GM23338 (cell line): ENCODE data around the gene GAN. TPM values are rescaled to one million over a fixed set of nuclear protein-coding genes. Genes with fewer than 3 reads are reported as not detected.

ENCODE experiments used
- ATAC-seq: fragments of 200-7000 bp; cut with Tn5 transposase; 3 replicates; pipeline ENCODE4 v1.9.1; 2020
- DNase-seq: peaks from one replicate; pipeline ENCODE4 v3.0.0-alpha.2; 2015; ENCODE audit warnings: low spot score
- H2AFZ ChIP-seq: fragments of 200-600 bp; sonication (generic); 2 replicates; pipeline ENCODE4 v1.8.0; 2016; ENCODE audit warnings: antibody characterized with exemption, mild to moderate bottlenecking, moderate library complexity
- H3F3A ChIP-seq: fragments of 200-600 bp; sonication (generic); replicated peaks from 2 replicates; pipeline ENCODE4 v1.8.0; 2017; ENCODE audit warnings: antibody characterized with exemption, mixed run types, low read depth
- H3K27ac ChIP-seq: fragments of 200-600 bp; sonication (generic); 2 replicates; pipeline ENCODE4 v1.6.1; 2016; ENCODE audit warnings: low read depth
- H3K27me3 ChIP-seq: fragments of 200-600 bp; sonication (generic); 2 replicates; pipeline ENCODE4 v1.8.0; 2016; ENCODE audit warnings: mild to moderate bottlenecking, mixed run types, moderate library complexity; ENCODE audit not compliant: insufficient read depth
- H3K36me3 ChIP-seq: fragments of 200-600 bp; sonication (generic); 2 replicates; pipeline ENCODE4 v1.8.0; 2016; ENCODE audit warnings: mild to moderate bottlenecking; ENCODE audit not compliant: insufficient read depth
- H3K4me1 ChIP-seq: fragments of 200-600 bp; sonication (generic); 2 replicates; pipeline ENCODE4 v1.8.0; 2016; ENCODE audit warnings: mild to moderate bottlenecking, moderate library complexity; ENCODE audit not compliant: insufficient read depth
- H3K4me2 ChIP-seq: fragments of 200-600 bp; sonication (generic); 2 replicates; pipeline ENCODE4 v1.7.1; 2017; ENCODE audit warnings: mixed run types
- H3K4me3 ChIP-seq: fragments of 200-600 bp; sonication (generic); 2 replicates; pipeline ENCODE4 v1.6.1; 2016; ENCODE audit warnings: mixed run types
- H3K79me2 ChIP-seq: fragments of 200-600 bp; sonication (generic); replicated peaks from 2 replicates; pipeline ENCODE4 v1.8.0; 2017; ENCODE audit warnings: mild to moderate bottlenecking; ENCODE audit not compliant: insufficient read depth
- H3K9me2 ChIP-seq: fragments of 200-600 bp; sonication (generic); 2 replicates; pipeline ENCODE4 v1.8.0; 2017; ENCODE audit not compliant: insufficient read depth
- H4K20me1 ChIP-seq: fragments of 200-600 bp; sonication (generic); replicated peaks from 2 replicates; pipeline ENCODE4 v1.8.0; 2017; ENCODE audit warnings: mild to moderate bottlenecking; ENCODE audit not compliant: insufficient read depth
- H3K27ac Mint-ChIP-seq: 2 replicates; pipeline ENCODE4 v1.8.0; 2020; ENCODE audit warnings: inconsistent platforms, mild to moderate bottlenecking, moderate library complexity, mixed read lengths
- H3K27me3 Mint-ChIP-seq: 3 replicates; pipeline ENCODE4 v1.8.0; 2022; ENCODE audit warnings: low read depth, mild to moderate bottlenecking, moderate library complexity, mixed read lengths, inconsistent platforms; ENCODE audit not compliant: insufficient read depth, poor library complexity
- H3K36me3 Mint-ChIP-seq: 3 replicates; pipeline ENCODE4 v1.8.0; 2021; ENCODE audit warnings: low read depth, mild to moderate bottlenecking, inconsistent platforms, moderate library complexity, mixed read lengths
- H3K4me1 Mint-ChIP-seq: 3 replicates; pipeline ENCODE4 v1.8.0; 2020; ENCODE audit warnings: mild to moderate bottlenecking, inconsistent platforms, mixed read lengths
- H3K4me3 Mint-ChIP-seq: 3 replicates; pipeline ENCODE4 v1.8.0; 2021; ENCODE audit warnings: moderate library complexity, mild to moderate bottlenecking, inconsistent platforms, mixed read lengths
- H3K9me3 Mint-ChIP-seq: 3 replicates; pipeline ENCODE4 v1.8.0; 2020; ENCODE audit warnings: moderate library complexity, mild to moderate bottlenecking, inconsistent platforms, mixed read lengths
- CREB1 ChIP-seq: fragments of 250-450 bp; sonication (Bioruptor Pico); IDR thresholded peaks from 2 replicates; pipeline ENCODE4 v1.5.0; 2020; ENCODE audit warnings: low read depth, mild to moderate bottlenecking, moderate library complexity
- EZH2 ChIP-seq: fragments of 200-600 bp; sonication (generic); IDR thresholded peaks from one replicate; pipeline ENCODE4 v1.8.0; 2017; ENCODE audit warnings: antibody characterized with exemption, mild to moderate bottlenecking, low read depth; ENCODE audit not compliant: unreplicated experiment
- EZH2phosphoT487 ChIP-seq: fragments of 200-600 bp; sonication (generic); IDR thresholded peaks from one replicate; pipeline ENCODE4 v1.8.1; 2018; ENCODE audit warnings: antibody characterized with exemption; ENCODE audit not compliant: unreplicated experiment
- NANOG ChIP-seq: IDR thresholded peaks from 2 replicates; pipeline ENCODE4 v1.6.1; 2016; ENCODE audit warnings: antibody characterized with exemption, borderline replicate concordance
- POLR2AphosphoS5 ChIP-seq: IDR thresholded peaks from 2 replicates; pipeline ENCODE4 v1.6.1; 2016; ENCODE audit warnings: antibody characterized with exemption, low read depth
- ZNF114 ChIP-seq: fragments of 250-450 bp; sonication (Bioruptor Pico); IDR thresholded peaks from 2 replicates; pipeline ENCODE4 v1.5.0; 2020; ENCODE audit warnings: mild to moderate bottlenecking, moderate library complexity
- ZNF331 ChIP-seq: fragments of 250-450 bp; sonication (Bioruptor Pico); IDR thresholded peaks from 2 replicates; pipeline ENCODE4 v1.5.0; 2020; ENCODE audit warnings: low read depth, mild to moderate bottlenecking, moderate library complexity
- polyA plus RNA-seq: library from polyadenylated mRNA; unstranded; fragments of >200 nt; fragmentation: Nextera tagmentation; extraction: Ambion mirVana; gene quantifications from 2 replicates; pipeline ENCODE4 v1.2.1, GENCODE V29; 2016
- total RNA-seq: library from RNA; depleted of rRNA; stranded (reverse); fragments of >200 nt; shearing (Covaris generic); gene quantifications from 2 replicates; pipeline ENCODE4 v1.2.3, GENCODE V29; 2014
- TF ChIP-seq, protein P1 (sequence below): IDR thresholded peaks from one replicate; pipeline ENCODE4 v1.6.1; 2018; ENCODE audit warnings: antibody characterized with exemption; ENCODE audit not compliant: unreplicated experiment
- TF ChIP-seq, protein P2 (sequence below), 2 experiments: fragments of 200-600 bp in 1 of 2; sonication (generic) in 1 of 2; conservative IDR thresholded peaks; 2 replicates each; pipeline versions ENCODE4 v1.5.1 to v1.6.1; 2016 to 2017; ENCODE audit warnings: antibody characterized with exemption in 2 of 2, low read depth in 2 of 2, mild to moderate bottlenecking in 2 of 2, moderate library complexity in 1 of 2
- TF ChIP-seq, protein P3 (sequence below): IDR thresholded peaks from 2 replicates; pipeline ENCODE4 v1.6.1; 2016; ENCODE audit warnings: antibody characterized with exemption

The GAN gene
- total and polyA plus RNA-seq, 2 experiments from 2014 or later, result 8.1 to 28.5 TPM

DNA sequence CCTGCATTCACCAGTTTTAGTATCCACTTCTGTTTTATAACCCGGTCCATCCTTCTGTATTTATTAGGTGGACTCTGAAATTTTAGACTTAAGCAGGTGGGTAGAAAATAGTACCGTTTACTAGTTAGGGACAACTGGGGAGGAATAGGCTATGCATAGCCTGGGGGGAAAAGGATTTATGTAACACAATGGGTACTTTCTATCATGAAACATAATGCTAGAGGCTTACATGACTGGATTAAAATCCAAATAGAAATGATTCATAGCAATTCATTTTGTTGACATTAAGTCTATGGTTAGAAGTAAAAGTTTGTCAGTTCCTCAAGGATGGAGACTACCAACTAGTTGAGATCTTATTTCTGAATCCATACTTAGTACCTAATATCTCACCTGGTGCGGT is 18.6 kb downstream of the GAN start (continued):
- TF ChIP-seq, protein P1, sequence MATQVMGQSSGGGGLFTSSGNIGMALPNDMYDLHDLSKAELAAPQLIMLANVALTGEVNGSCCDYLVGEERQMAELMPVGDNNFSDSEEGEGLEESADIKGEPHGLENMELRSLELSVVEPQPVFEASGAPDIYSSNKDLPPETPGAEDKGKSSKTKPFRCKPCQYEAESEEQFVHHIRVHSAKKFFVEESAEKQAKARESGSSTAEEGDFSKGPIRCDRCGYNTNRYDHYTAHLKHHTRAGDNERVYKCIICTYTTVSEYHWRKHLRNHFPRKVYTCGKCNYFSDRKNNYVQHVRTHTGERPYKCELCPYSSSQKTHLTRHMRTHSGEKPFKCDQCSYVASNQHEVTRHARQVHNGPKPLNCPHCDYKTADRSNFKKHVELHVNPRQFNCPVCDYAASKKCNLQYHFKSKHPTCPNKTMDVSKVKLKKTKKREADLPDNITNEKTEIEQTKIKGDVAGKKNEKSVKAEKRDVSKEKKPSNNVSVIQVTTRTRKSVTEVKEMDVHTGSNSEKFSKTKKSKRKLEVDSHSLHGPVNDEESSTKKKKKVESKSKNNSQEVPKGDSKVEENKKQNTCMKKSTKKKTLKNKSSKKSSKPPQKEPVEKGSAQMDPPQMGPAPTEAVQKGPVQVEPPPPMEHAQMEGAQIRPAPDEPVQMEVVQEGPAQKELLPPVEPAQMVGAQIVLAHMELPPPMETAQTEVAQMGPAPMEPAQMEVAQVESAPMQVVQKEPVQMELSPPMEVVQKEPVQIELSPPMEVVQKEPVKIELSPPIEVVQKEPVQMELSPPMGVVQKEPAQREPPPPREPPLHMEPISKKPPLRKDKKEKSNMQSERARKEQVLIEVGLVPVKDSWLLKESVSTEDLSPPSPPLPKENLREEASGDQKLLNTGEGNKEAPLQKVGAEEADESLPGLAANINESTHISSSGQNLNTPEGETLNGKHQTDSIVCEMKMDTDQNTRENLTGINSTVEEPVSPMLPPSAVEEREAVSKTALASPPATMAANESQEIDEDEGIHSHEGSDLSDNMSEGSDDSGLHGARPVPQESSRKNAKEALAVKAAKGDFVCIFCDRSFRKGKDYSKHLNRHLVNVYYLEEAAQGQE, result no peak
- no peak for TF ChIP-seq ZNF331 (CRISPR knock-in tag)

DNA sequence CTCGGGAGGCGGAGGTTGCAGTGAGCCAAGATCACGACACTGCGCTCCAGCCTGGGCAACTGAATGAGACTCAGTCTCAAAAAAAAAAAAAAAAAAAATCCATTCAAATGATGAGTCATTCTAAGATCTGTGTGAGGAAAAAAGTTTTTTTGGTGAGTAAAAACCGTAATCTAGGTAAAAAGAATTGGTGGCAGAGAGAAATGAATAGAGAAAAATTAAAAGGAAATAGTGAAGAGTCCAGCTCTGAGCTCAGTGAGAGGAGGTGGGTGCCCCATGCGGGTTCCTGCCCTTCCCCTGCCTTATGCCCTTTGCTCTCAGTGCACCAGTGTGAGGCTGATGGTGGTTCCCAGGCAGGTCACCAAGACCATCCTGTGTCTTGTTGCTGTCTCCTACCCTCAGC is 20.9 kb downstream of the GAN start:
- no peak overlapping the region for H3K4me2 ChIP-seq
- H3K36me3 ChIP-seq, result peaks cover 4% of the 10 kb centered on the region; the same call in 1 of the 2 replicates
- no peak for ATAC-seq
- DNase-seq, result no peak
- peaks cover 10% of the 10 kb centered on the region for H3K27me3 Mint-ChIP-seq
- no peaks in the 10 kb centered on the region for H3K27me3 ChIP-seq
- TF ChIP-seq CREB1 (CRISPR knock-in tag) (no peak), ZNF114 (CRISPR knock-in tag) (no peak), EZH2phosphoT487 (no peak), NANOG (no peak), EZH2 (no peak), POLR2AphosphoS5 (no peak), ZNF331 (CRISPR knock-in tag) (no peak)
- TF ChIP-seq, protein P2, sequence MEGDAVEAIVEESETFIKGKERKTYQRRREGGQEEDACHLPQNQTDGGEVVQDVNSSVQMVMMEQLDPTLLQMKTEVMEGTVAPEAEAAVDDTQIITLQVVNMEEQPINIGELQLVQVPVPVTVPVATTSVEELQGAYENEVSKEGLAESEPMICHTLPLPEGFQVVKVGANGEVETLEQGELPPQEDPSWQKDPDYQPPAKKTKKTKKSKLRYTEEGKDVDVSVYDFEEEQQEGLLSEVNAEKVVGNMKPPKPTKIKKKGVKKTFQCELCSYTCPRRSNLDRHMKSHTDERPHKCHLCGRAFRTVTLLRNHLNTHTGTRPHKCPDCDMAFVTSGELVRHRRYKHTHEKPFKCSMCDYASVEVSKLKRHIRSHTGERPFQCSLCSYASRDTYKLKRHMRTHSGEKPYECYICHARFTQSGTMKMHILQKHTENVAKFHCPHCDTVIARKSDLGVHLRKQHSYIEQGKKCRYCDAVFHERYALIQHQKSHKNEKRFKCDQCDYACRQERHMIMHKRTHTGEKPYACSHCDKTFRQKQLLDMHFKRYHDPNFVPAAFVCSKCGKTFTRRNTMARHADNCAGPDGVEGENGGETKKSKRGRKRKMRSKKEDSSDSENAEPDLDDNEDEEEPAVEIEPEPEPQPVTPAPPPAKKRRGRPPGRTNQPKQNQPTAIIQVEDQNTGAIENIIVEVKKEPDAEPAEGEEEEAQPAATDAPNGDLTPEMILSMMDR (conservative IDR thresholded peaks at IDR 0.05; ENCODE audit: low read depth in 2 of 2), result no peak
- TF ChIP-seq, protein P3, sequence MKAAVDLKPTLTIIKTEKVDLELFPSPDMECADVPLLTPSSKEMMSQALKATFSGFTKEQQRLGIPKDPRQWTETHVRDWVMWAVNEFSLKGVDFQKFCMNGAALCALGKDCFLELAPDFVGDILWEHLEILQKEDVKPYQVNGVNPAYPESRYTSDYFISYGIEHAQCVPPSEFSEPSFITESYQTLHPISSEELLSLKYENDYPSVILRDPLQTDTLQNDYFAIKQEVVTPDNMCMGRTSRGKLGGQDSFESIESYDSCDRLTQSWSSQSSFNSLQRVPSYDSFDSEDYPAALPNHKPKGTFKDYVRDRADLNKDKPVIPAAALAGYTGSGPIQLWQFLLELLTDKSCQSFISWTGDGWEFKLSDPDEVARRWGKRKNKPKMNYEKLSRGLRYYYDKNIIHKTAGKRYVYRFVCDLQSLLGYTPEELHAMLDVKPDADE, result no peak
- TF ChIP-seq, protein P1, result no peak
- H3K27ac ChIP-seq, result no peak overlapping the region
- no peaks in the 10 kb centered on the region for H3F3A ChIP-seq
- H3K4me1 ChIP-seq, result peaks cover 10% of the 10 kb centered on the region
- peaks cover 5% of the 10 kb centered on the region; the same call in 2 of the 3 replicates for H3K9me3 Mint-ChIP-seq
- H3K4me3 ChIP-seq, result no peak overlapping the region
- no peak overlapping the region for H3K4me3 Mint-ChIP-seq
- no peak overlapping the region for H3K27ac Mint-ChIP-seq
- peaks cover 20% of the 10 kb centered on the region for H3K4me1 Mint-ChIP-seq
- no peak overlapping the region for H2AFZ ChIP-seq
- peaks cover 18% of the 10 kb centered on the region for H4K20me1 ChIP-seq
- H3K9me2 ChIP-seq, result no peaks in the 10 kb centered on the region
- H3K36me3 Mint-ChIP-seq, result peaks cover 16% of the 10 kb centered on the region; the same call in 2 of the 3 replicates
- H3K79me2 ChIP-seq, result peaks cover 69% of the 10 kb centered on the region
